ENCODE results near the gene IFITM1. TPM values are rescaled to one million over a fixed set of nuclear protein-coding genes. Genes with fewer than 3 reads are reported as not detected.

IFITM1 gene
- total and polyA plus RNA-seq, 2 experiments from 2014 or later = 72.7 to 180 TPM

DNA sequence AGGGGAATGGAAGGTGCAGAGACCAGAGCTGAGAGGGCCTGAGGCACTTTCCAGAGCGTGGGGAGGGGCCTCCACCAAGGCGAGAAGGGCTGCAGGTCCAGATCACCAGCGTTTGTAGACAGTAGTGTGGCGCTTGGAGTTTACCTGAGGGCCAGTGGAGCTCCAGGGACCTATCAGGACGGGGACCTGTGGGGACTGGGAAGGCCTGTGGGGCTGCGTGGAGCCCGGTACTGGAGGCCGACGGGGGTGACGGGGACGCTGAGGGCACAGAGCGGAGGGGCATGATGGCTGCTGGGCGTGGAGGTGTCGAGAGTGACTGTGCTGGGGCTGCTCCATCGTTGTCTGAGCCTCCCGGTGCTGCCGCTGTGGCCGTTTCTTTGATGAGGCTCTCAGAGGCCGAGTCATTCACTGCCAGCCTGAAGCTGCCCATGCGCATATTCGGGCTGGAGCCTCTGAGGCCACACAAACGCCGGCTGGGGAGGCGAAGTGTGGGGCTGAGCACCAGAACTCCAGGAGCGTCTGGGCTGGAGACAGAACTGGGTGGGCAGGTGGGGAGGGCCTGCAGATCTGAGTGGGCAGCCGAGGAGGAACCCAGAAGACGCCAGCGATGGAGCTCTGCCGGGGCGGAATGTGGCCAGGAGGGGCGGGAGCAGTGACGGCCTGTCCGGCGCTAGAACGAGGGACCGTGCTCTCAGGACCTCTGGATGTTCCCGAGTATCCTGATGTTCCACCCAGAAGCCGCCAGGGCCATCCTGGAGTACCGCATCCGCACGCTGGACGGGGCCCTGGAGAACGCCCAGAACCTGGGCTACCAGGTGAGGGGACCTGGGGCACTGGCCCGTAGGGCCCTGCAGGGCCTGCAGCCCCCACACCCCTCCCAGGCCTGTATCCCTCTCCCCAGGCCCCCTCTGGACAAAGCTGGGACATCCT, 22.3 kb upstream of the IFITM1 start:
- in situ Hi-C loops (cut with MboI) = no loop called here
- DNase-seq = no peak
- Histone ChIP-seq H3K79me2 (ENCODE audit: insufficient read depth) (no peaks in the 10 kb centered on the region), H3K9me2 (ENCODE audit: insufficient read depth) (no peaks in the 10 kb centered on the region), H2AFZ (no peak overlapping the region), H3F3A (ENCODE audit: insufficient read depth) (no peaks in the 10 kb centered on the region), H3K9ac (no peak overlapping the region), H3K27me3 (replicated peaks; ENCODE audit: insufficient read depth) (no peaks in the 10 kb centered on the region), H3K4me2 (ENCODE audit: unreplicated experiment) (no peak overlapping the region), H3K27ac (no peak overlapping the region), H3K36me3 (ENCODE audit: low read depth) (no peaks in the 10 kb centered on the region), H4K20me1 (ENCODE audit: insufficient read depth) (no peaks in the 10 kb centered on the region), H3K9me3 (ENCODE audit: low read depth) (no peaks in the 10 kb centered on the region), H3K4me1 (ENCODE audit: insufficient read depth) (no peaks in the 10 kb centered on the region), H3K4me3 (no peak overlapping the region)
- TF ChIP-seq EZH2phosphoT487 (IDR thresholded peaks at IDR 0.05; ENCODE audit: insufficient read depth, low read depth) = no peak
- no peak for TF ChIP-seq EZH2 (IDR thresholded peaks at IDR 0.05; ENCODE audit: insufficient read depth, poor library complexity, severe bottlenecking)
- 87 to 89% methylated on average over 41 to 44 of the region's 44 CpGs for WGBS, 2 experiments (ENCODE audit: low coverage in 1 of 2, low lambda C conversion rate in 2 of 2, missing lambda C conversion rate in 2 of 2)

DNA sequence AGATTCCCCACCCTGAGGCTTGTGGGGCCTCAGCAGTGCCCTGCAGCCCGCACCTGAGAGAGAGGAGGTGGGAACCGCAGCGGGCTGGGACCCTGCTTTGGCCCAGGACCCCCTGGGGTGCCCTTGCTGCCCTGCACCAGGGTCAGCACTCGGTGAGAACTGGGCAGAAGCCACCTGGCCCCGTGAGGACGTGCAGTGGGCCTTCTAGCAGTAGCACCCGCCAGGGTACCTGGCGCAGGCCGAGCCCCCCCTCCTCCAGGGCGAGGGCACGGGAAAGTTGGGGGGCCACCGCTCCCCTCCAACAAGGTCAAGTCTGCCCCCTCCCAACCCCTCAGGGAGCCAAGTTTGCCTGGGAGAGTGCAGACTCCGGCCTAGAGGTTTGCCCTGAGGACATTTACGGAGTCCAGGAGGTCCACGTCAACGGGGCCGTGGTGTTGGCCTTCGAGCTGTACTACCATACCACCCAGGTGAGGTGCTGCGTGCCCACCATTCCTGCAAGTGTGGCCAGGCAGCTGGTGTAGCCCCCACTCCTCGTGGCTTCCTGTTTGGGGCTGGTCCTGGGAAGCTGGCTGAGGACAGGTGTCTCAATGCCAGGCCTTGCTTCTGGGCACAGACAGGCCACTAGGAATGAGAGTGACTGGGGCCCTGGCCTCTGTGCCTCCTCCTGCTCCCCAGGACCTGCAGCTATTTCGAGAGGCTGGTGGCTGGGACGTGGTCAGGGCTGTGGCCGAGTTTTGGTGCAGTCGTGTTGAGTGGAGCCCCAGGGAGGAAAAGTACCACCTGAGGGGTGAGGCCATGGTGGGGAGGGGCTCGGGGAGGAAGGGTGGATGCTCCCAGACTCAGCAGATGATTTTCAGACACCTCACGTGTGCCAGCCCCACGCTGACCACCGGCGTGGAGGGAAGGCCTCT, 21.4 kb upstream of the IFITM1 start:
- no peak for DNase-seq
- Histone ChIP-seq H3K9ac (no peak overlapping the region), H3K4me2 (ENCODE audit: unreplicated experiment) (no peak overlapping the region), H3K36me3 (ENCODE audit: low read depth) (no peaks in the 10 kb centered on the region), H3K79me2 (ENCODE audit: insufficient read depth) (no peaks in the 10 kb centered on the region), H4K20me1 (ENCODE audit: insufficient read depth) (no peaks in the 10 kb centered on the region), H3K4me1 (ENCODE audit: insufficient read depth) (no peaks in the 10 kb centered on the region), H3K9me3 (ENCODE audit: low read depth) (no peaks in the 10 kb centered on the region), H3K27ac (no peak overlapping the region), H2AFZ (no peak overlapping the region), H3K27me3 (replicated peaks; ENCODE audit: insufficient read depth) (no peaks in the 10 kb centered on the region), H3F3A (ENCODE audit: insufficient read depth) (no peaks in the 10 kb centered on the region), H3K9me2 (ENCODE audit: insufficient read depth) (no peaks in the 10 kb centered on the region), H3K4me3 (no peak overlapping the region)
- in situ Hi-C loops (cut with MboI) = no loop called here
- WGBS, 2 experiments (ENCODE audit: low coverage in 1 of 2, low lambda C conversion rate in 2 of 2, missing lambda C conversion rate in 2 of 2) = 91 to 92% methylated on average over 20 to 29 of the region's 29 CpGs
- TF ChIP-seq EZH2phosphoT487 (IDR thresholded peaks at IDR 0.05; ENCODE audit: insufficient read depth, low read depth) (no peak), EZH2 (IDR thresholded peaks at IDR 0.05; ENCODE audit: insufficient read depth, poor library complexity, severe bottlenecking) (no peak)

- WGBS, 2 experiments (ENCODE audit: low coverage in 1 of 2, low lambda C conversion rate in 2 of 2, missing lambda C conversion rate in 2 of 2) = 81 to 83% methylated on average over 13 to 18 of the region's 18 CpGs
- Histone ChIP-seq H3K4me1 (ENCODE audit: insufficient read depth) (no peaks in the 10 kb centered on the region), H3K4me2 (ENCODE audit: unreplicated experiment) (no peak overlapping the region), H3K9ac (no peak overlapping the region), H3K36me3 (ENCODE audit: low read depth) (no peaks in the 10 kb centered on the region), H3K9me3 (ENCODE audit: low read depth) (no peaks in the 10 kb centered on the region), H3K9me2 (ENCODE audit: insufficient read depth) (no peaks in the 10 kb centered on the region), H3K79me2 (ENCODE audit: insufficient read depth) (no peaks in the 10 kb centered on the region), H3K4me3 (no peak overlapping the region), H3K27ac (no peak overlapping the region), H3K27me3 (replicated peaks; ENCODE audit: insufficient read depth) (no peaks in the 10 kb centered on the region), H2AFZ (no peak overlapping the region), H4K20me1 (ENCODE audit: insufficient read depth) (no peaks in the 10 kb centered on the region), H3F3A (ENCODE audit: insufficient read depth) (no peaks in the 10 kb centered on the region)
- no peak for DNase-seq
- TF ChIP-seq EZH2phosphoT487 (IDR thresholded peaks at IDR 0.05; ENCODE audit: insufficient read depth, low read depth) (no peak), EZH2 (IDR thresholded peaks at IDR 0.05; ENCODE audit: insufficient read depth, poor library complexity, severe bottlenecking) (no peak)
- in situ Hi-C loops (cut with MboI) = no loop called here
Observed at GRCh38 chr11:293271-293851, 20.5 kb upstream of the IFITM1 start.
